GM23338 (cell line): ENCODE measurements around the gene GALNT13. TPM values are rescaled to one million over a fixed set of nuclear protein-coding genes. Genes with fewer than 3 reads are reported as not detected.

Experiments
- ATAC-seq: fragments of 200-7000 bp; cut with Tn5 transposase; 3 replicates; pipeline ENCODE4 v1.9.1; 2020
- DNase-seq: peaks from one replicate; pipeline ENCODE4 v3.0.0-alpha.2; 2015; ENCODE audit warnings: low spot score
- H2AFZ ChIP-seq: fragments of 200-600 bp; sonication (generic); 2 replicates; pipeline ENCODE4 v1.8.0; 2016; ENCODE audit warnings: antibody characterized with exemption, mild to moderate bottlenecking, moderate library complexity
- H3F3A ChIP-seq: fragments of 200-600 bp; sonication (generic); replicated peaks from 2 replicates; pipeline ENCODE4 v1.8.0; 2017; ENCODE audit warnings: antibody characterized with exemption, mixed run types, low read depth
- H3K27ac ChIP-seq: fragments of 200-600 bp; sonication (generic); 2 replicates; pipeline ENCODE4 v1.6.1; 2016; ENCODE audit warnings: low read depth
- H3K27me3 ChIP-seq: fragments of 200-600 bp; sonication (generic); 2 replicates; pipeline ENCODE4 v1.8.0; 2016; ENCODE audit warnings: mild to moderate bottlenecking, mixed run types, moderate library complexity; ENCODE audit not compliant: insufficient read depth
- H3K36me3 ChIP-seq: fragments of 200-600 bp; sonication (generic); 2 replicates; pipeline ENCODE4 v1.8.0; 2016; ENCODE audit warnings: mild to moderate bottlenecking; ENCODE audit not compliant: insufficient read depth
- H3K4me1 ChIP-seq: fragments of 200-600 bp; sonication (generic); 2 replicates; pipeline ENCODE4 v1.8.0; 2016; ENCODE audit warnings: mild to moderate bottlenecking, moderate library complexity; ENCODE audit not compliant: insufficient read depth
- H3K4me2 ChIP-seq: fragments of 200-600 bp; sonication (generic); 2 replicates; pipeline ENCODE4 v1.7.1; 2017; ENCODE audit warnings: mixed run types
- H3K4me3 ChIP-seq: fragments of 200-600 bp; sonication (generic); 2 replicates; pipeline ENCODE4 v1.6.1; 2016; ENCODE audit warnings: mixed run types
- H3K79me2 ChIP-seq: fragments of 200-600 bp; sonication (generic); replicated peaks from 2 replicates; pipeline ENCODE4 v1.8.0; 2017; ENCODE audit warnings: mild to moderate bottlenecking; ENCODE audit not compliant: insufficient read depth
- H3K9me2 ChIP-seq: fragments of 200-600 bp; sonication (generic); 2 replicates; pipeline ENCODE4 v1.8.0; 2017; ENCODE audit not compliant: insufficient read depth
- H4K20me1 ChIP-seq: fragments of 200-600 bp; sonication (generic); replicated peaks from 2 replicates; pipeline ENCODE4 v1.8.0; 2017; ENCODE audit warnings: mild to moderate bottlenecking; ENCODE audit not compliant: insufficient read depth
- H3K27ac Mint-ChIP-seq: 2 replicates; pipeline ENCODE4 v1.8.0; 2020; ENCODE audit warnings: inconsistent platforms, mild to moderate bottlenecking, moderate library complexity, mixed read lengths
- H3K27me3 Mint-ChIP-seq: 3 replicates; pipeline ENCODE4 v1.8.0; 2022; ENCODE audit warnings: low read depth, mild to moderate bottlenecking, moderate library complexity, mixed read lengths, inconsistent platforms; ENCODE audit not compliant: insufficient read depth, poor library complexity
- H3K36me3 Mint-ChIP-seq: 3 replicates; pipeline ENCODE4 v1.8.0; 2021; ENCODE audit warnings: low read depth, mild to moderate bottlenecking, inconsistent platforms, moderate library complexity, mixed read lengths
- H3K4me1 Mint-ChIP-seq: 3 replicates; pipeline ENCODE4 v1.8.0; 2020; ENCODE audit warnings: mild to moderate bottlenecking, inconsistent platforms, mixed read lengths
- H3K4me3 Mint-ChIP-seq: 3 replicates; pipeline ENCODE4 v1.8.0; 2021; ENCODE audit warnings: moderate library complexity, mild to moderate bottlenecking, inconsistent platforms, mixed read lengths
- H3K9me3 Mint-ChIP-seq: 3 replicates; pipeline ENCODE4 v1.8.0; 2020; ENCODE audit warnings: moderate library complexity, mild to moderate bottlenecking, inconsistent platforms, mixed read lengths
- CREB1 ChIP-seq: fragments of 250-450 bp; sonication (Bioruptor Pico); IDR thresholded peaks from 2 replicates; pipeline ENCODE4 v1.5.0; 2020; ENCODE audit warnings: low read depth, mild to moderate bottlenecking, moderate library complexity
- ETS1 ChIP-seq: IDR thresholded peaks from 2 replicates; pipeline ENCODE4 v1.6.1; 2016; ENCODE audit warnings: antibody characterized with exemption
- EZH2 ChIP-seq: fragments of 200-600 bp; sonication (generic); IDR thresholded peaks from one replicate; pipeline ENCODE4 v1.8.0; 2017; ENCODE audit warnings: antibody characterized with exemption, mild to moderate bottlenecking, low read depth; ENCODE audit not compliant: unreplicated experiment
- EZH2phosphoT487 ChIP-seq: fragments of 200-600 bp; sonication (generic); IDR thresholded peaks from one replicate; pipeline ENCODE4 v1.8.1; 2018; ENCODE audit warnings: antibody characterized with exemption; ENCODE audit not compliant: unreplicated experiment
- JUNB ChIP-seq: IDR thresholded peaks from one replicate; pipeline ENCODE4 v1.6.1; 2016; ENCODE audit warnings: antibody characterized with exemption; ENCODE audit not compliant: unreplicated experiment
- NANOG ChIP-seq: IDR thresholded peaks from 2 replicates; pipeline ENCODE4 v1.6.1; 2016; ENCODE audit warnings: antibody characterized with exemption, borderline replicate concordance
- POLR2AphosphoS5 ChIP-seq: IDR thresholded peaks from 2 replicates; pipeline ENCODE4 v1.6.1; 2016; ENCODE audit warnings: antibody characterized with exemption, low read depth
- STAT1 ChIP-seq: IDR thresholded peaks from one replicate; pipeline ENCODE4 v1.6.1; 2016; ENCODE audit warnings: antibody characterized with exemption; ENCODE audit not compliant: unreplicated experiment
- ZNF114 ChIP-seq: fragments of 250-450 bp; sonication (Bioruptor Pico); IDR thresholded peaks from 2 replicates; pipeline ENCODE4 v1.5.0; 2020; ENCODE audit warnings: mild to moderate bottlenecking, moderate library complexity
- ZNF331 ChIP-seq: fragments of 250-450 bp; sonication (Bioruptor Pico); IDR thresholded peaks from 2 replicates; pipeline ENCODE4 v1.5.0; 2020; ENCODE audit warnings: low read depth, mild to moderate bottlenecking, moderate library complexity
- polyA plus RNA-seq: library from polyadenylated mRNA; unstranded; fragments of >200 nt; fragmentation: Nextera tagmentation; extraction: Ambion mirVana; gene quantifications from 2 replicates; pipeline ENCODE4 v1.2.1, GENCODE V29; 2016
- total RNA-seq: library from RNA; depleted of rRNA; stranded (reverse); fragments of >200 nt; shearing (Covaris generic); gene quantifications from 2 replicates; pipeline ENCODE4 v1.2.3, GENCODE V29; 2014
- TF ChIP-seq, protein P1 (sequence below): IDR thresholded peaks from one replicate; pipeline ENCODE4 v1.6.1; 2018; ENCODE audit warnings: antibody characterized with exemption; ENCODE audit not compliant: unreplicated experiment
- TF ChIP-seq, protein P2 (sequence below): fragments of 250-450 bp; sonication (Bioruptor Pico); IDR thresholded peaks from 2 replicates; pipeline ENCODE4 v1.5.0; 2020; ENCODE audit warnings: mild to moderate bottlenecking, moderate library complexity
- TF ChIP-seq, protein P3 (sequence below), 2 experiments: fragments of 200-600 bp in 1 of 2; sonication (generic) in 1 of 2; conservative IDR thresholded peaks; 2 replicates each; pipeline versions ENCODE4 v1.5.1 to v1.6.1; 2016 to 2017; ENCODE audit warnings: antibody characterized with exemption in 2 of 2, low read depth in 2 of 2, mild to moderate bottlenecking in 2 of 2, moderate library complexity in 1 of 2

Gene GALNT13
- total and polyA plus RNA-seq, 2 experiments from 2014 or later = 3.5 to 5.2 TPM

GRCh38 chr2:154229966-154230365, 358.2 kb downstream of the GALNT13 start:
- DNase-seq (no peak), ATAC-seq (no peak)
- H2AFZ ChIP-seq = no peak overlapping the region
- H3K27ac ChIP-seq = no peak overlapping the region
- no peaks in the 10 kb centered on the region for H3K36me3 ChIP-seq
- no peak overlapping the region for H3K4me2 ChIP-seq
- Mint-ChIP-seq H3K27ac (no peak overlapping the region), H3K36me3 (no peaks in the 10 kb centered on the region), H3K9me3 (no peaks in the 10 kb centered on the region), H3K27me3 (no peaks in the 10 kb centered on the region), H3K4me3 (no peak overlapping the region), H3K4me1 (no peaks in the 10 kb centered on the region)
- no peaks in the 10 kb centered on the region for H3K79me2 ChIP-seq
- TF ChIP-seq ZNF114 (CRISPR knock-in tag) (no peak), ETS1 (no peak), NANOG (no peak), JUNB (no peak), EZH2phosphoT487 (no peak), EZH2 (no peak), ZNF331 (CRISPR knock-in tag) (no peak), STAT1 (no peak), CREB1 (no peak), POLR2AphosphoS5 (no peak)
- TF ChIP-seq, protein P1, sequence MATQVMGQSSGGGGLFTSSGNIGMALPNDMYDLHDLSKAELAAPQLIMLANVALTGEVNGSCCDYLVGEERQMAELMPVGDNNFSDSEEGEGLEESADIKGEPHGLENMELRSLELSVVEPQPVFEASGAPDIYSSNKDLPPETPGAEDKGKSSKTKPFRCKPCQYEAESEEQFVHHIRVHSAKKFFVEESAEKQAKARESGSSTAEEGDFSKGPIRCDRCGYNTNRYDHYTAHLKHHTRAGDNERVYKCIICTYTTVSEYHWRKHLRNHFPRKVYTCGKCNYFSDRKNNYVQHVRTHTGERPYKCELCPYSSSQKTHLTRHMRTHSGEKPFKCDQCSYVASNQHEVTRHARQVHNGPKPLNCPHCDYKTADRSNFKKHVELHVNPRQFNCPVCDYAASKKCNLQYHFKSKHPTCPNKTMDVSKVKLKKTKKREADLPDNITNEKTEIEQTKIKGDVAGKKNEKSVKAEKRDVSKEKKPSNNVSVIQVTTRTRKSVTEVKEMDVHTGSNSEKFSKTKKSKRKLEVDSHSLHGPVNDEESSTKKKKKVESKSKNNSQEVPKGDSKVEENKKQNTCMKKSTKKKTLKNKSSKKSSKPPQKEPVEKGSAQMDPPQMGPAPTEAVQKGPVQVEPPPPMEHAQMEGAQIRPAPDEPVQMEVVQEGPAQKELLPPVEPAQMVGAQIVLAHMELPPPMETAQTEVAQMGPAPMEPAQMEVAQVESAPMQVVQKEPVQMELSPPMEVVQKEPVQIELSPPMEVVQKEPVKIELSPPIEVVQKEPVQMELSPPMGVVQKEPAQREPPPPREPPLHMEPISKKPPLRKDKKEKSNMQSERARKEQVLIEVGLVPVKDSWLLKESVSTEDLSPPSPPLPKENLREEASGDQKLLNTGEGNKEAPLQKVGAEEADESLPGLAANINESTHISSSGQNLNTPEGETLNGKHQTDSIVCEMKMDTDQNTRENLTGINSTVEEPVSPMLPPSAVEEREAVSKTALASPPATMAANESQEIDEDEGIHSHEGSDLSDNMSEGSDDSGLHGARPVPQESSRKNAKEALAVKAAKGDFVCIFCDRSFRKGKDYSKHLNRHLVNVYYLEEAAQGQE = no peak
- TF ChIP-seq, protein P2, sequence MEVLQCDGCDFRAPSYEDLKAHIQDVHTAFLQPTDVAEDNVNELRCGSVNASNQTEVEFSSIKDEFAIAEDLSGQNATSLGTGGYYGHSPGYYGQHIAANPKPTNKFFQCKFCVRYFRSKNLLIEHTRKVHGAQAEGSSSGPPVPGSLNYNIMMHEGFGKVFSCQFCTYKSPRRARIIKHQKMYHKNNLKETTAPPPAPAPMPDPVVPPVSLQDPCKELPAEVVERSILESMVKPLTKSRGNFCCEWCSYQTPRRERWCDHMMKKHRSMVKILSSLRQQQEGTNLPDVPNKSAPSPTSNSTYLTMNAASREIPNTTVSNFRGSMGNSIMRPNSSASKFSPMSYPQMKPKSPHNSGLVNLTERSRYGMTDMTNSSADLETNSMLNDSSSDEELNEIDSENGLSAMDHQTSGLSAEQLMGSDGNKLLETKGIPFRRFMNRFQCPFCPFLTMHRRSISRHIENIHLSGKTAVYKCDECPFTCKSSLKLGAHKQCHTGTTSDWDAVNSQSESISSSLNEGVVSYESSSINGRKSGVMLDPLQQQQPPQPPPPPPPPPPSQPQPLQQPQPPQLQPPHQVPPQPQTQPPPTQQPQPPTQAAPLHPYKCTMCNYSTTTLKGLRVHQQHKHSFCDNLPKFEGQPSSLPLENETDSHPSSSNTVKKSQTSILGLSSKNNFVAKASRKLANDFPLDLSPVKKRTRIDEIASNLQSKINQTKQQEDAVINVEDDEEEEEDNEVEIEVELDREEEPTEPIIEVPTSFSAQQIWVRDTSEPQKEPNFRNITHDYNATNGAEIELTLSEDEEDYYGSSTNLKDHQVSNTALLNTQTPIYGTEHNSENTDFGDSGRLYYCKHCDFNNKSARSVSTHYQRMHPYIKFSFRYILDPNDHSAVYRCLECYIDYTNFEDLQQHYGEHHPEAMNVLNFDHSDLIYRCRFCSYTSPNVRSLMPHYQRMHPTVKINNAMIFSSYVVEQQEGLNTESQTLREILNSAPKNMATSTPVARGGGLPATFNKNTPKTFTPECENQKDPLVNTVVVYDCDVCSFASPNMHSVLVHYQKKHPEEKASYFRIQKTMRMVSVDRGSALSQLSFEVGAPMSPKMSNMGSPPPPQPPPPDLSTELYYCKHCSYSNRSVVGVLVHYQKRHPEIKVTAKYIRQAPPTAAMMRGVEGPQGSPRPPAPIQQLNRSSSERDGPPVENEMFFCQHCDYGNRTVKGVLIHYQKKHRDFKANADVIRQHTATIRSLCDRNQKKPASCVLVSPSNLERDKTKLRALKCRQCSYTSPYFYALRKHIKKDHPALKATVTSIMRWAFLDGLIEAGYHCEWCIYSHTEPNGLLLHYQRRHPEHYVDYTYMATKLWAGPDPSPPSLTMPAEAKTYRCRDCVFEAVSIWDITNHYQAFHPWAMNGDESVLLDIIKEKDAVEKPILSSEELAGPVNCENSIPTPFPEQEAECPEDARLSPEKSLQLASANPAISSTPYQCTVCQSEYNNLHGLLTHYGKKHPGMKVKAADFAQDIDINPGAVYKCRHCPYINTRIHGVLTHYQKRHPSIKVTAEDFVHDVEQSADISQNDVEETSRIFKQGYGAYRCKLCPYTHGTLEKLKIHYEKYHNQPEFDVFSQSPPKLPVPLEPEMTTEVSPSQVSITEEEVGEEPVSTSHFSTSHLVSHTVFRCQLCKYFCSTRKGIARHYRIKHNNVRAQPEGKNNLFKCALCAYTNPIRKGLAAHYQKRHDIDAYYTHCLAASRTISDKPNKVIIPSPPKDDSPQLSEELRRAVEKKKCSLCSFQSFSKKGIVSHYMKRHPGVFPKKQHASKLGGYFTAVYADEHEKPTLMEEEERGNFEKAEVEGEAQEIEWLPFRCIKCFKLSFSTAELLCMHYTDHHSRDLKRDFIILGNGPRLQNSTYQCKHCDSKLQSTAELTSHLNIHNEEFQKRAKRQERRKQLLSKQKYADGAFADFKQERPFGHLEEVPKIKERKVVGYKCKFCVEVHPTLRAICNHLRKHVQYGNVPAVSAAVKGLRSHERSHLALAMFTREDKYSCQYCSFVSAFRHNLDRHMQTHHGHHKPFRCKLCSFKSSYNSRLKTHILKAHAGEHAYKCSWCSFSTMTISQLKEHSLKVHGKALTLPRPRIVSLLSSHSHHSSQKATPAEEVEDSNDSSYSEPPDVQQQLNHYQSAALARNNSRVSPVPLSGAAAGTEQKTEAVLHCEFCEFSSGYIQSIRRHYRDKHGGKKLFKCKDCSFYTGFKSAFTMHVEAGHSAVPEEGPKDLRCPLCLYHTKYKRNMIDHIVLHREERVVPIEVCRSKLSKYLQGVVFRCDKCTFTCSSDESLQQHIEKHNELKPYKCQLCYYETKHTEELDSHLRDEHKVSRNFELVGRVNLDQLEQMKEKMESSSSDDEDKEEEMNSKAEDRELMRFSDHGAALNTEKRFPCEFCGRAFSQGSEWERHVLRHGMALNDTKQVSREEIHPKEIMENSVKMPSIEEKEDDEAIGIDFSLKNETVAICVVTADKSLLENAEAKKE = no peak
- TF ChIP-seq, protein P3, sequence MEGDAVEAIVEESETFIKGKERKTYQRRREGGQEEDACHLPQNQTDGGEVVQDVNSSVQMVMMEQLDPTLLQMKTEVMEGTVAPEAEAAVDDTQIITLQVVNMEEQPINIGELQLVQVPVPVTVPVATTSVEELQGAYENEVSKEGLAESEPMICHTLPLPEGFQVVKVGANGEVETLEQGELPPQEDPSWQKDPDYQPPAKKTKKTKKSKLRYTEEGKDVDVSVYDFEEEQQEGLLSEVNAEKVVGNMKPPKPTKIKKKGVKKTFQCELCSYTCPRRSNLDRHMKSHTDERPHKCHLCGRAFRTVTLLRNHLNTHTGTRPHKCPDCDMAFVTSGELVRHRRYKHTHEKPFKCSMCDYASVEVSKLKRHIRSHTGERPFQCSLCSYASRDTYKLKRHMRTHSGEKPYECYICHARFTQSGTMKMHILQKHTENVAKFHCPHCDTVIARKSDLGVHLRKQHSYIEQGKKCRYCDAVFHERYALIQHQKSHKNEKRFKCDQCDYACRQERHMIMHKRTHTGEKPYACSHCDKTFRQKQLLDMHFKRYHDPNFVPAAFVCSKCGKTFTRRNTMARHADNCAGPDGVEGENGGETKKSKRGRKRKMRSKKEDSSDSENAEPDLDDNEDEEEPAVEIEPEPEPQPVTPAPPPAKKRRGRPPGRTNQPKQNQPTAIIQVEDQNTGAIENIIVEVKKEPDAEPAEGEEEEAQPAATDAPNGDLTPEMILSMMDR (conservative IDR thresholded peaks at IDR 0.05; ENCODE audit: low read depth in 2 of 2) = no peak
- H3K4me1 ChIP-seq = no peaks in the 10 kb centered on the region
- H3K9me2 ChIP-seq = no peaks in the 10 kb centered on the region
- H3F3A ChIP-seq = no peaks in the 10 kb centered on the region
- no peak overlapping the region for H3K4me3 ChIP-seq
- H3K27me3 ChIP-seq = no peaks in the 10 kb centered on the region
- H4K20me1 ChIP-seq = no peaks in the 10 kb centered on the region
